HPDE6-E6E7 (cell line): ENCODE measurements around the gene SOCS2.
"Not testable (repeated sequence)": the region's sequence is repeated elsewhere in the genome, so short reads cannot be mapped to it uniquely, and the experiment has no call there.

ENCODE experiments used
- DNase-seq: peaks from one replicate; pipeline ENCODE4 v3.0.0; 2011; ENCODE audit warnings: missing footprints; ENCODE audit errors: extremely low spot score

The SOCS2 gene, protein sequence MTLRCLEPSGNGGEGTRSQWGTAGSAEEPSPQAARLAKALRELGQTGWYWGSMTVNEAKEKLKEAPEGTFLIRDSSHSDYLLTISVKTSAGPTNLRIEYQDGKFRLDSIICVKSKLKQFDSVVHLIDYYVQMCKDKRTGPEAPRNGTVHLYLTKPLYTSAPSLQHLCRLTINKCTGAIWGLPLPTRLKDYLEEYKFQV

DNA sequence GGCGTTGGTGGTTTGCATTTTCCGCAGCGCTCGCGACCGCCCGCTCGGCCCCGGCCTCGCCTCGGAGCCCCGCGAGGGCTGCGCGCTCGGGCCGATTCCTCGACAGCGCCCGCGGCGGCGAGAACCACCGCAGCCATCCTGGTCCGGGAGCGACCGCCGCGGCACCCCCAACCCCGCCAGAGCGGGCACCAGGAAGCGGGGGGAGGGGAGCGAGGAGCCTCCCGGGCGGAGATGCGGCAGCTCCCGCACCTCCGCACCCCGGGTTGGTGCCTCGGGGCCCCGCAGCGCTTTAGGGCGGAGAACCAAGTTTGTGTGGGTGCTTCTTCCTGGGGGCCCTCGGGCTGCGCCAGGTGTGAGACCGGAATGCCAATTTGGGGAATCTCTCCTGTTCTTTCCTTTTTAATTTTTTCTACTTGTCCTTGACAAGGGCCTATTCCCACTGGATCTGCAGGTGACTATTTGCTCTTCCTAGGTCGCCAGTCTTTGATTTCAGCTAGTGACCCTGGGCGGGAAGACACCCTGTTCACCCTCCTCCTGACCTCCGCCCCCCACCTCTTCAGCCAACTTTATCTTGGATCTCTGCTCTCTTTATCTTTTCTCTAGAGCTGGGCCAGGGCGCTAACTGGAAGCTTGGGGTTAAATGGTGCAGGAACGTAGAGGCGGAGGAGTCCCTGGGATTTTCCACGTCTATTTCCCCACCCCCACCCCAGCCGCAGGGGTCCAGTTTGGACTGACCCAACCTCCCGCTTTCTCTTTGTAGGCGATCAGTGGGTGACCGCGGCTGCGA lies at the start of gene SOCS2:
Gene SOCS2 (plus strand): TSS at position 751 of the 787 bp plus-strand sequence. CDS start 223 bp downstream, outside the sequence.
- no peak for DNase-seq

DNA sequence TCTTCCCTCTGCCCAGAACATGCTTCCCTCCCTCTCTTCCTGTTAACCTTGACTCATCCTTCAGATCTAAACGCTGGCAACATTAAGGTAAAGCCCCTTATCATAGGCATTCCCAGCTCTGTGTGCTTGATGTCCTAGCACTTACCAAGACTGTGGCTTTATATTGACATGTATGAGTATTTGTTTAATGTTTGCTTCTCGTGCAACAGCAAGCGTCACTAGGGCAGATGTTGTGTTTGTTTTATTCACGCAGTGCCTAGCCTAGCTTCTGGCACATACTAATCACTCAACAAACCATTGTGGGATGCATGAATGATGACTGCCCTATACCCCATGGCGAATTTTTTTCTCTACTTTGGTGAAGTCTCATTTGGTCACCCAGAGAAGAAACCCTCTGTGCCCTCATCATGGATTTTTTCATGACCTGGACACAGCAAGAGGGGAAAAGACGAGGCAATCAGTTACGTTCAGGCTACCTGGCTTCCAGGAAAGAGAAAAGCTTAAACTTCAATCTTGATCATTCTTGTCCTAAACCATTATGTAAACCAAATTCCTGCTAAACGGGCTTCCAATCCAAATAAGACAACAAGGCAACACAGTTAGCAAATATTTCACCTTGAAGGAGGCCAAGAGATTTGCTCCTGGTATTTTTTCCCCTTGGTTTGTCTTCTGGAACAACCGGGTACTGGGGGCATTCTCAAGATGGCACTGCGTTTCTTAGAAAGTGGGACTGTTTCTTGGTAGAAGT lies 47.9 kb upstream of the SOCS2 start:
- no peak for DNase-seq

DNA sequence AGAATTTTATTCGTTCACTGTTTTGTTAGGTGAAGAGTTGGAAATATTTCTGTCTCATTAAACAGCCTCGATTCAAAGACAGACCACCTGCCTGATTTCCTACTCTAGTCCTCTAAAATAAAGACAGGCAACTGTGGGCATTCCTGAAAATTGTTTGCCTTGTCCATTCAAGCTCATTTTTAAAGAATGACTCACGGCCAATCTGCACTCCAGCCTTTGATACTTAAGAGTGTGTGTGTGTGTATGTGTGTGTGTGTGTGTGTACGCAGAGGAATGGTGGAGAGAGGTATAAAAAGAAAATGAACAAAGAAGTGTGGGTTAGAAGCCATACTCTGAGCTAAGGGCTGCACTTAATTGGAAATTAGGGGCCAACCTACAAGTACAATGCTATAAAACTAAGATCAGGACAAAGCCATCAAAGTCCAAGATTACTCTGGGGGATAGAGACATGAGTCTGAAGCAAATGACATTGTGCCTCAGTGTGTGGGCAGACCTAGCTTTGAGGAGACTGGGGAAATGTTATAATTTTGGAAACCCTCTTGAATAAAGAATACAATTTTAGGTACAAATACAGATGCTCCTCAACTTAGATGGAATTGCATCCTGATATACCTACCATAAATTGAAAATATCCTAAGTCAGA lies 45.6 kb upstream of the SOCS2 start:
- peak; percentile 31 for DNase-seq

DNA sequence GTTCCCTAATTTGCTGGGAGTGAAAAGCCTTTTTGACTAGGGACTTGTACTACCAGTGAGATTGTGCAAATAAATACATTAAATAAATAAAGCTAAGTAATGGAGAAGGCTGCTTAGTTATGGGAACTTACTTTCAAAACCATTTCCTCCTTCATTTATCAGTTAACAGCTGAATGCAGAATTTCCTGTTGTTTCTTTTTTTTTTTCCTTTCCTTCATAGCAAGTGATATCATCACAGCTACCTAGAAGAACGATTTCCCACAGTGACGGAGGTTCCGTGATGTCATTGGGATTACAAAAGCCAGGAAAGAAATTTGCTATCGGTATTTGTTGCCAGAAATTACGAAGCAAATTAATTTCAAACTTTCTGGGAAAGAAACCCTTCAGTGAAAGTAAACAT lies 42.1 kb upstream of the SOCS2 start:
- no peak for DNase-seq

DNA sequence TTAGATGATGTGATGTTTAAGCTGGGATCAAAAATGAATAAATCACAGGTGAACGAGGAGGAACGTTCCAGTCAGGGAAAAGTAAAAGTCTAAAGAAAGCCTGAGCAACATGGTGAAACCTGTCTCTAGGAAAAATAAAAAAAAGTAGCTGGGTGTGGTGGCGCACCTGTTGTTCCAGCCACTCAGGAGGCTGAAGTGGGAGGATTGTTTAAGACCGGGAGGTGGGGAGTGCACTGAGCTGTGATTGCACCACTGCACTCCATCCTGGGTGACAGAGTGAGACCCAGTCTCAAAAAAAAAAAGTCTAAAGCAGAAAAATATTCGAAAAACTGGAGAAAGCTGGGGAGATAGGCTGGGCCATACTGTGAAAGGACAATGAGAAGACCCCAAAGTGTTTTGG lies 39.2 kb upstream of the SOCS2 start:
- DNase-seq: no peak

DNA sequence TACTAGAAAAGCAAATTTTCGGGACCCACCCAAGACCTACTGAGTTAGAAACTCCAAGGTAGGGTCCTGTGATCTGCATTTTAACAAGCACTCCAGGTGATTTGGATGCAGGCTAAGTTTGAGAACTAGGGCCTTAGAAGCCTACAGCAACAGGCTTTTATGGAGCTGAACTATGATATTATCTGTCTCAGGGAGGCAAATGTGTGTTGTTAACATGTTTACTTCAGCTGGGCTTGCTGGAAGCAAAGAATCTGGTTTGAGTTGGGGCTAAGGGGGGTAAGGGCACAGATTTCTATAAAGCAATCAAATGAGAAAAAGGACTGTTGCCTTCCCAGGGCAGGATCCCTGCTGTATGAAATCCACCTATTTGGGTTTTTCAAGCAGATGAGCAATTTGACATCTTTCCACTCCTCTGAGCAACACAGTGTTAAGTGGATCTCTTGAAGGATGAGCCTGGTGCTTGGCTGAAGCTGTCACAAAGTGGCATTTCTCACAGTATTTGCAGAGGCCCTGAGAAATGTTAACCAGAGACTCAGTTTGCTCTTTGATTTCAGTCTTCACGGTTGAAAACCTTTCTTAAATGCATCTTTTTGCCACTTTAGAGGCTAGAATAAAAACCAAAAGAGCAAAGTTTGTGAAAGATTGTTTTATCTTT lies 36.2 kb upstream of the SOCS2 start:
- DNase-seq: no peak

DNA sequence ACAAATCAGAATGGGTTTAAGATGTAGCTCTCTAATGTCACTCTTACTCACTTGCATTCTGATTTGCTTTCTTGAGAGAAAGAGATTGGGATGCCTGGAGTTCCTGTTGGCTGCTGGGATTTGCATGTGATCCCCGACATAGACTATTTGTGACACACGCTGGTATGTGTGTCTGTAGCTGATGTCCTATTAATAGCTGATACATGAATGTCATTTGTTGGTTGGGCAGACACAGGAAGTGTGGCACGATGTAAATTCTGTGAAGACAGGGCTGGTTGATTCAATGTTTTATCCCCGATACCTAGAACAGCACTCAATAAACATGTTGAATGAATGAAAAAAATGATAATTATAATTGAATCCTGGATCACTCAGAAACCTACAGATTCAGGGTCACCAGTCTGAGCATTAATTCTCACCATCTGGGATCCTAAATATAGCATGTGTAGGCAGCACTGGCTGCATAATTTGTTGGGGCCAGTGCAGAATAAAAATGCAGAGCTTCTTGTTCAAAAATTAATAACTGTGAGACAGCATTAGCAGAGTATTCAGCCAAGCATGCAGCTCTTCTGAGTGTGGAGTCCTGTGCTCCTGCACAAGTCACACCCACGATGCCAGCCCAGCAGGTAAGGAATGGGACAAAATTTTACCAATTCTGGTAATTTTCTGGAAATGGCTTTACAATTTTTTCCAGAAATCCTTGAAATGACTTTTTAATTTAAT lies 35.5 kb upstream of the SOCS2 start:
- DNase-seq: no peak

DNA sequence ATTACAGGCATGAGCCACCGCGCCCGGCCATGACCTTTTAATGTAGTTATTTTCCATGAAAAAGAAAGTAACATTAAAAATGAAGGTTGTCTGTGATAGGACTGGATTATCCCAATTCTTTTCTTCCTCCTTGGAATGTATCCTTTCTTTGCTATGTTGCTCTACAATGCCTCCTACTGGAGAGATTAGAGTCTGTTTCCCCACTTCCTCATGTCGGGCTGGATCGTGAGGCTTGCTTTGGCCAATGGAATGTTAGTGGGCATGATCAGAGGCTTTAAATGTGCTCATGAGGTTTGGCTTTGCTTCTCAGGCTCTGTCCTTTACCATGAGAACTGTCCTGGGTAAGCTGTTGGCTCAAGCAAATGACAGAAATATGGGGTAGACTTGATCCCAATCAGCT lies 34.7 kb upstream of the SOCS2 start:
- no peak for DNase-seq

DNA sequence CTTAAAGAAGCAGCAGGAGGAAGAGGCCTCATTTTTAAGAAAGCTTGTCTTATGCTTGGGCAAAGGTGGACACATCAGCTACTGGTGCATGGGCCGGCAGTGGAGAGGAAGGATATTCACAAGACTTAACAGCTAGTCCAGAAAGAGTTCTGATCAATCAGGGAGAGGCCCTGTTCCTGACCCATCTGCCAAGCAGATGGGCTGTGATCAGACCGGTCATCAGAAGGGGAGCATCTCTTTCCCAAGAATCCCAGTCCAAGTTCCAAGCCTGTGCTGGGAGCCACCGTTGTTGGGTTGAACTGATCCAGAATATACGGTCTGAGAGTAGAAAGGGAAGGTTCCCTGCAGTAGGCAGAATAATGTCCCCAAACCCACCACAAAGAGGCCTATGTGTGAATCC lies 32.7 kb upstream of the SOCS2 start:
- no peak for DNase-seq

DNA sequence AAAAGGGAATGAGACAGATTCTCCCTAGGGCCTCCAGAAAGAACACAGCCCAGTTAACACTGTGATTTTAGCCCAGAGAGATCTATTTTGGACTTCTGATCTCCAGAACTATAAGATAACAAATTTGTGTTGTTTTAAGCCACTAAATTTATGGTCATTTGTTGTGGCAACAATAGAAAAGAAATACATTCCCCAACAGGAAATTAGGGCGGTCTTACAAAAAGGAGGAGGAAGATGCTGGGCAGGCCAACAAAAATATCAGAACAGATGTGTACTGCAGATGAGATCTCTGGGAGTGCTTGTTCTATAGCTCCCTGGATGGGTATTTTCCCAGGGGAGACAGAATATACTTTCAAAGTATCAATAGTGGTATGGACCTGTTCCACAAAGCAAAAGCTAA lies 32.0 kb upstream of the SOCS2 start:
- no peak for DNase-seq

DNA sequence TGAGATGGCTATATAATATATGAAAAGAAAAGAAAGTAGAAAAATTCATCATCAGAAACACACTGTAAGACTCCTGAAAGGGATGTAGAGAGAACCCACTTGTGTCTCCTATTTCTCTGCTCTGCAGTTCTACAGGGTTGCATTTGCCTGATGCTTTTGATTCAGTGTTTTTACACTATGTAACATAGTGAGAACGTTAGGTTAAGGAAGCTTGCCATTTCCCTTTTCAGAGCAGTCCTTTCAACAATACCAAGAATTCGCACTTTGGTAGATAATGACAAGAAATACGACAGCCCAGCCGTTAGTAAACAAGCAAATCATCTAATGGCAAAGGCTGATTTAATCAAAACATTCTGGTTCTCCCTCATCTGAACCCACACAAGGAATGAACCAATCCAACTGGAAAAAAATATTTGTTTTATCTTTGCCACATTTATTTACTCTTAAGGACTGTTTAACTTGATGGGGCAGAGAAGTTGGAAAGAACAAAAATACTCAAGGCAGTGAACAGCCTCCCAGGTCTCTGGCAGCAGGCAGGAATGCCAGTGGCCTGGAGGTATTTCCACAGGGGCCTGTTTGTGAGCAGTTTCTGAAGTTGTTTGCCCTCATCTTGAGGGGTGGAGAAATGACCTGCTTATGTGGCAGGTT lies 30.8 kb upstream of the SOCS2 start:
- DNase-seq: no peak

DNA sequence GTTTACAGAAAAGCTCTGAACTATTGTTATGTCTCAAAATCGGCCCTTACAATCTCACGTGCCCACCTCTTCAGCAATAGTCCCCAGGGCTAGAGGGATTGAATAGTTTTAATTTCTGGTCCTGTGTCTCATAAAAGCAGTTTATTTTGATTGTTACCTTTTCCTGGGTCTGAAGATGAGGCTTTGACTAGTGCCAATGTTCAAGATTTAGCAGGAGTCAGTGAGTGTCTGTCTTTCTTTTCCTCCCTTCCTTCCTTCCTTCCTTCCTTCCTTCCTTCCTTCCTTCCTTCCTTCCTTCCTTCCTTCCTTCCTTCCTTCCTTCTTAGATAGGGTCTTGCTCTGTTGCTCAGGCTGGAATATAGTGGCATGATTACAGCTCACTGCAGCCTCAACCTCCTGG lies 24.7 kb upstream of the SOCS2 start:
- no peak for DNase-seq

DNA sequence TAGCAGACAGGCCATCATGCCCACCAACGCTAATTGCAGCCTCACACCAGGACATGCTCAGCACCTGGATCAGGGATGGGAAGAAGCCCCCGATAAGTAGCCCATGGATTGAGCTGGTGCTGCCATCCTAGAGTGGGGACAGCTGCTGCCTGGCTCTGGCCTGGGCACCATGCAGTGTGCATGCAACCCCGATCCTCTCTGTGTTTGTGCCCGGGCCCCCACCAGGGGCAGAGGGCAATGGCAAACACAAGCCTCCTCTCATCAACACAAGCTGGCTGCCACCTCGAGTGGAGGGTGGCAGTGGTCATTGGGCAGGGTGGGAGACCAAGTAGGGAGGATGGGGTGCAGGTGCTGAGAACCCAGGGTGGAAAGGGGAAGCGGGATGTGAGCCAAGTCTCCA lies 23.3 kb upstream of the SOCS2 start:
- DNase-seq: no peak

DNA sequence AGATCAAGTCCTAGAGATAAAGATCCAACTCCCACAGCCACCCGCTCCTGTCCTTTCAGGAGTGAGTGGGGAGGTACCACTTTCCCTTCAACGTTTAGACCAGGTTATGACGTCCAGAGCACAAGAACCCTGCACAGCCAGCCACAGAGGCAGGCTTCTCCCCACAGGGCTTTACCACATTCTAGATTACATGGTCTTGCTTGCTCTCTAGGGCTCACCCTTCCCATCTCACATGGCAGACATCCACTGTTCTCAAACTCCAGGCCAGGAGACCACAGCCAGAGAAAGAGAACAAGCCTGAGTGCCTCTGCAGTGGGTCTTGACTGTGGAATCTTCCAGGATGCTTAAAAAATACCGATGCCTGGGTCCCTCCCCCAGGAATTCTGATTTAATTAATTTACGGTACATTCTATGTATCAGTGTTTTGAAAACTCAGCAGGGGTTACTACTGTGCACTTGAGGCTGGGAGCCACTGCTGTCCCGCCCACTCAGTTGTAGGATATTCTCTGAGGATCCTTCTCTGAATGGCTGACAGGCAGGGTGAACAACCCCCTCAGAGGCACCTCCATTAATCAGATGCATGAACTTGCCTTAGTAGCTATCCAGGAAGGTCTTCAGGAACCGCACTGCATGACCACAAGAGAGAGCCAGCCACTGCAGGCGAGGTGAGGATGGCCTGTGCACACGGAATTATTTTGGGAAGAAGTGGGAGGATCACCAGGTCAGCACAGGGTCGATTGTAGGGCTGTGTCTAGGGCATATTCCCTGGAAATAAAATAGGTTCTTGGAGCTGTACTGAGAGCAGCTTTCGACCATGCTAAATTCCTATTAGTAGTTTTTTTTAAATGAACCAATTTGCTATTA lies 21.5 kb upstream of the SOCS2 start:
- no peak for DNase-seq

DNA sequence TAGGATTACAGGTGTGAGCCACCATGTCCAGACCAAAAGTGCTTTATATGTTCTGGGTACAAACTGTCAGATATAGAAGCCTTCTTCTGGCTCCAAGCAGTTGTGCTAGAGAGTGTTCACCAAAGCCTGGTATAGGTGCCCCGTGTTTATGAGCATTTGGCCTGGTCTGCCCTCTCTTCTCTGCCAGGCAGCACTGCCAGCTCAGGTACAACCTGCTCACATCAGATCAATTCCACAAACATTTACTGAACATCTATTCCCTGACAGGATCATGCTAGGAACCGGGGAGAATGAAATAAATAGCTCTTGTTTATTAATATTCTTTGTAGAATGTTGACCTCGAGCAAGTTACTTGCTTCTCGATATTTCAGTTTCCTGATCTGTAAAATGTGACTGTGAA lies 20.0 kb upstream of the SOCS2 start:
- no peak for DNase-seq

DNA sequence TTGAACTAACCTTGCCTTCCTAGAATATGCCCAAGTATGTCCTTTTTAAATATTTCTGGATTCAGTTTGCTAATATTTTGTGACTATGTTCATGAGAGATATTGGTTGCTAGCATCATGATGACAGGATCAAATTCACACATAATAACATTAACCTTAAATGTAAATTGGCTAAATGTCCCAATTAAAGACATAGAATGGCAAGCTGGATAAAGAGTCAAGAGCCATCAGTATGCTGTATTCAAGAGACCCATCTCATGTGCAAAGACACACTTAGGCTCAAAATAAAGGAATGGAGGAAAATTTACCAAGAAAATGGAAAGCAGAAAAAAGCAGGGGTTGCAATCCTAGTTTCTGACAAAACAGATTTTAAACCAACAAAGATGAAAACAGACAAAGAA lies 14.6 kb upstream of the SOCS2 start:
- not testable (repeated sequence) for DNase-seq

DNA sequence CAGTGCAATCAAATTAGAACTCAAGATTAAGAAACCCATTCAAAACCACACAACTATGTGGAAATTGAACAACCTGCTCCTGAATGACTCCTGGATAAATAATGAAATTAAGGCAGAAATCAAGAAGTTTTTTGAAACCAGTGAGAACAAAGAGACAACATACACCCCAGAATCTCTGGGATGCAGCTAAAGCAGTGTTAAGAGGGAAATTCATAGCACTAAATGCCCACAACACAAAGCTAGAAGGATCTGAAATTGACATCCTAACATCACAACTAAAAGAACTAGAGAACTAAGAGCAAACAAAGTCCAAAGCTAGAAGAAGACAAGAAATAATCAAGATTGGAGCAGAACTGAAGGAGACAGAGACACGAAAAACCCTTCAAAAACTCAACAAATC lies 13.8 kb upstream of the SOCS2 start:
- DNase-seq: not testable (repeated sequence)

DNA sequence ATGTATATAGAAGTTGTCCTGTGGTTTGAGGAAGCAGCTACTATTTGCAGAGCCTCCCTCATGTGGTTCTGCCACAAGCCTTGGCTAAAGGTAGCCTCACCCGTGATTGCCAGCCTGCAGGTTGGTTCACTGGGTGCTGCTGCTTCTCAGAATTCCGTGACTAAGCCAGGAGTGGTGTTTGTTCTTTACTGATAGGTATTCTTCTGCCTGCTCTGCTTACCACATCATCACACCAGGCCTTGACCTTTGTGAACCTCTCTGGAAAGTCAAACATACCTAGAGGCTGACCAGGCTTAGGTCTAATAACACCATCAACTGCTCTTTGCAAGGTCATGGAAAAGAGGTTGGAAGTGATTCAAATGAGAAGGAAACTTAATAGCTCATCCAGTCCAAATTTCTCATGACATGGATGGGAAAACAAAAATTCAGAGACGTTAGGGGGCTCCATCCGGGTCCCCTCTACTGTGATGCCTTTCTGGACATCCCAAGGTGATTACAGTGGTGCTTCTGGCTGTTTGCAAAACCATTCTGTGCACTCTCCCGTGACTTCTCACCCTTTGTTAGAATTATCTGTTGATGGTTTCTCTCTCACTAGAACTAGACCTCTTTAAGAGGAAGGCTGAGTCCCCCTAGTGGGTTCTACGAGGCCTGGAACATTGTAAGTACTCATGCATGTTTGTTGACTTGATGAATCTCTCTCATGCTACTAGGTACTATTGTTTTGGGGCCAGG lies 8.5 kb upstream of the SOCS2 start:
- DNase-seq: peak; percentile 76

DNA sequence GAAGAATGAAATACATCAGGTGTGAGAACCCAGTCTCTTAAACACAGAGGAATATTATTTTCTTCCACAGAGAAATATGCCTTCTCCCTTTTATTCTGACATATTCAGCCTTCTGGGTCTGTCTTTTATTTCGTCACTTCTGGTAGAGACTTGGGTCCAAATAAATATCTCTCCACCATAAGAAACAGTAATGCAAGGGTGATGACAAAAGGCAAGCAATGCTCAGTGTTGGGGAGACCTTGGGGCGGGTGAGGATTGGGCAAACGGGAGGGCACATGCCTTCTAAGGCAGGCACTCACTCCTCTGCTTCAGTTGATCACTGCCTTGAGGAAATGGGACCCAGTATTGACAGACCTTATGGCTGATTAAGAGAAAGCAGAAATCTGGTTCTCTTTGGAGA lies 6.7 kb upstream of the SOCS2 start:
- no peak for DNase-seq
